Left ventricle myocardium inferior (tissue), 1 donor: Measurements from ENCODE around the gene DNMT3B. TPM values are rescaled to one million over a fixed set of nuclear protein-coding genes. Genes with fewer than 3 reads are reported as not detected.

Experiments used
- DNase-seq: peaks from one replicate; pipeline ENCODE4 v3.0.0-alpha.2; 2020
- H3K27ac ChIP-seq: fragments of 200-600 bp; replicated peaks from 2 replicates; pipeline ENCODE4 v1.8.0; 2021
- H3K27me3 ChIP-seq: fragments of 200-600 bp; 2 replicates; pipeline ENCODE4 v1.8.0; 2021; ENCODE audit warnings: low read depth
- H3K36me3 ChIP-seq: fragments of 200-600 bp; 2 replicates; pipeline ENCODE4 v1.8.0; 2021
- H3K4me1 ChIP-seq: fragments of 200-600 bp; 2 replicates; pipeline ENCODE4 v1.8.0; 2021
- H3K4me3 ChIP-seq: fragments of 200-600 bp; 2 replicates; pipeline ENCODE4 v1.8.0; 2021; ENCODE audit warnings: mild to moderate bottlenecking, moderate library complexity
- H3K9me3 ChIP-seq: fragments of 200-600 bp; replicated peaks from 2 replicates; pipeline ENCODE4 v1.8.0; 2021
- CTCF ChIP-seq: fragments of 200-600 bp; IDR thresholded peaks from 2 replicates; pipeline ENCODE4 v1.8.0; 2021; ENCODE audit warnings: antibody characterized with exemption, mild to moderate bottlenecking, borderline replicate concordance
- intact Hi-C: fragments of 100-400 bp; cut with micrococcal nuclease; formaldehyde crosslinking; loops from one replicate; pipeline ENCODE4 v1.11.0; 2022
- total RNA-seq: library from RNA; stranded (reverse); fragmentation: NEBNext Ultra II Directional; extraction: Animal tissue kit (Norgen Biotek cat#: 25700); gene quantifications from one replicate; pipeline ENCODE4 v1.2.1, GENCODE V29; 2021
- donor health status: DM: no; HTN: yes; CAD: no; lungs with severe emphysema.

Gene DNMT3B
- total RNA-seq, 1 donor from 2014 or later = 0.49 TPM

DNA sequence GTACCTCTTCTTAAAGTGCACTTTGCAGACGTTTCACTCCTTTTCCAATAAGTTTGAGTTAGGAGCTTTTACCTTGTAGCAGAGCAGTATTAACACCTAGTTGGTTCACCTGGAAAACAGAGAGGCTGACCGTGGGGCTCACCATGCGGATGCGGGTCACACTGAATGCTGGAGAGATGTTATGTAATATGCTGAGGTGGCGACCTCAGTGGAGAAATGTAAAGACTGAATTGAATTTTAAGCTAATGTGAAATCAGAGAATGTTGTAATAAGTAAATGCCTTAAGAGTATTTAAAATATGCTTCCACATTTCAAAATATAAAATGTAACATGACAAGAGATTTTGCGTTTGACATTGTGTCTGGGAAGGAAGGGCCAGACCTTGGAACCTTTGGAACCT is 86.7 kb downstream of the DNMT3B start:
- peaks cover 13% of the 10 kb centered on the region for H3K4me1 ChIP-seq
- intact Hi-C loops = no loop called here
- H3K27ac ChIP-seq = no peak overlapping the region
- no peaks in the 10 kb centered on the region for H3K9me3 ChIP-seq
- no peak for DNase-seq
- peaks cover 73% of the 10 kb centered on the region for H3K36me3 ChIP-seq
- no peaks in the 10 kb centered on the region for H3K27me3 ChIP-seq
- no peak overlapping the region for H3K4me3 ChIP-seq
- no peak for TF ChIP-seq CTCF

DNA sequence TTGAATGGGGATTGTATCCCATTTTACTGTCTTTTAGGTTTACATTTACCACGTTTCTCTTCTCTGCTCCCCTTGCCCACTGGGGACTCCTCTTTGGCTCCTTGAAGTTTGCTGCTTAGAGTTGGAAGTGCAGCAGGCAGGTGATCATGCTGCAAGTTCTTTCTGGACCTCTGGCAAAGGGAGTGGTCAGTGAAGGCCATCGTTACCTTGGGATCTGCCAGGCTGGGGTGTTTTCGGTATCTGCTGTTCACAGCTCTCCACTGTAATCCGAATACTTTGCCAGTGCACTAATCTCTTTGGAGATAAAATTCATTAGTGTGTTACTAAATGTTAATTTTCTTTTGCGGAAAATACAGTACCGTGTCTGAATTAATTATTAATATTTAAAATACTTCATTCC is 87.4 kb downstream of the DNMT3B start:
- Histone ChIP-seq H3K4me3 (no peak overlapping the region), H3K4me1 (peaks cover 13% of the 10 kb centered on the region), H3K27me3 (no peaks in the 10 kb centered on the region), H3K27ac (no peak overlapping the region), H3K9me3 (no peaks in the 10 kb centered on the region), H3K36me3 (peaks cover 72% of the 10 kb centered on the region)
- TF ChIP-seq CTCF = no peak
- intact Hi-C loops = no loop called here
- no peak for DNase-seq

DNA sequence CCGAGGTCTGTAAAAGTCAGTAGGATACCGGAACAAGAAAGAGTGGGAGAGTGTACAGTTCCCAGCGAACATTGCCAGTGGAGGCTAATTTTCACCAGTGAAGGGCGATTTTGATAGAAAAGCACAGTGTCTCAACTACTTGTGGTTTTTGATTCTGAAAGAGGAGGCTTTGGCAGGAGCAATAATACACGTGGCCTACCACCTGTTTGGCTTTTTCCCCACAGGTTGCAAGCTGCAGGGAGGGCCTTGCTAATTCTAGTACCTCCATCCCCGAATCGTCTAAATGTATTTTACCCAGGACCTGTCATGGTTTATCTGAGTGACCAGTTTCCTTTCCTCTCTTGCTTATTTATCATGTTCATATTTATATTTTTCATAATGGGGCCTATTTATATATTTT is 93.2 kb downstream of the DNMT3B start:
- TF ChIP-seq CTCF = no peak
- Histone ChIP-seq H3K4me1 (peaks cover 13% of the 10 kb centered on the region), H3K36me3 (peaks cover 25% of the 10 kb centered on the region), H3K4me3 (no peak overlapping the region), H3K27ac (no peak overlapping the region), H3K9me3 (no peaks in the 10 kb centered on the region), H3K27me3 (no peaks in the 10 kb centered on the region)
- intact Hi-C loops = no loop called here
- DNase-seq = no peak

- peaks cover 1% of the 10 kb centered on the region for H3K36me3 ChIP-seq
- no peak for TF ChIP-seq CTCF
- H3K27ac ChIP-seq = no peak overlapping the region
- no peak overlapping the region for H3K4me3 ChIP-seq
- H3K9me3 ChIP-seq = no peaks in the 10 kb centered on the region
- no peak for DNase-seq
- no peaks in the 10 kb centered on the region for H3K27me3 ChIP-seq
- intact Hi-C loops = no loop called here
- H3K4me1 ChIP-seq = peaks cover 13% of the 10 kb centered on the region
Observed at GRCh38 chr20:32858189-32858588, 96.0 kb downstream of the DNMT3B start.

Other genes with a start within 250 kb of the DNMT3B start
- gene NOL4L, start 177.1 kb upstream of the DNMT3B start, total RNA-seq = 5.6 TPM
- gene C20orf203, start 88.4 kb upstream of the DNMT3B start, total RNA-seq = not detected
- gene COMMD7, start 18.9 kb upstream of the DNMT3B start, total RNA-seq = 47.2 TPM
- 58.4 TPM for gene MAPRE1, start 57.6 kb downstream of the DNMT3B start, total RNA-seq
- not detected for gene EFCAB8, start 96.5 kb downstream of the DNMT3B start, total RNA-seq
- gene SUN5, start 242.0 kb downstream of the DNMT3B start, total RNA-seq = not detected
- not detected for gene BPIFB2, start 245.3 kb downstream of the DNMT3B start, total RNA-seq